ENCODE results near the gene RCCD1. TPM values are rescaled to one million over a fixed set of nuclear protein-coding genes. Genes with fewer than 3 reads are reported as not detected.
A peak's percentile ranks its signal among the peaks of the same experiment; 100 is the strongest.

The RCCD1 gene
- total and polyA plus RNA-seq, 9 of the 15 experiments (the other 6 are each of a cell fraction or from before 2014, with no cell fraction given): 11.1 to 51.4 (median 24.7) TPM

DNA sequence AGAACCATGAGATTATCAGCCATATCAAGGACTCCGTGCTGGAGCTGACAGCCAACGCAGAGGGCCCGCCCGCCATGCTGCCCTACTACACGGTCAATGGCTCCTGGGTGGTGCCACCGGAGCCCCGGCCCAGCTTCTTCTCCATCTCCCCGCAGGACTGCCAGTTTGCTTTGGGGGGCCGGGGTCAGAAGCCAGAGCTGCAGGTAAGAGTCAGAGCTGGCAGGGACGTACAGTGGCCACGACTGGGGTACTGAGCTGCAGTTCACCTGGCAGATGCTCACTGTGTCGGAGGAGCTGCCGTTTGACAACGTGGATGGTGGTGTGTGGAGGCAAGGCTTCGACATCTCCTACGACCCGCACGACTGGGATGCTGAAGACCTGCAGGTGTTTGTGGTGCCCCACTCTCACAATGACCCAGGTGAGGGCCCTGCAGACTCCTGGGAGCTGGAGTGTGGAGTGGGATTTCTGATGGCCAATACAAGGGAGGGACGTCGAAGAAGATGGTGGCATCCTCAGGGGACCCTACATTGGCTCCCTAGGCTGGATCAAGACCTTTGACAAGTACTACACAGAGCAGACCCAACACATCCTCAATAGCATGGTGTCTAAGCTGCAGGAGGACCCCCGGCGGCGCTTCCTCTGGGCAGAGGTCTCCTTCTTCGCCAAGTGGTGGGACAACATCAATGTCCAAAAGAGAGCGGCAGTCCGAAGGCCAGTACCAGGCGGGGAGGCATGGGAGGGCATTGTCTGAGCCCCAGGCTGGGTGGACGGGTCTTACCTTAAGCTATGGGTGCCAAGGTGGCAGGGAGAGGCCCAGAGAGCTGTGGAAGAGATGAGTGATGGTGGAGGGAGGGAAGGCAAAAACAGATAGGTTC is 49.1 kb upstream of the RCCD1 start (continued):
- TF ChIP-seq LEF1 (IDR thresholded peaks at IDR 0.05) (no peak), MCM7 (IDR thresholded peaks at IDR 0.05) (no peak), NCOA4 (IDR thresholded peaks at IDR 0.05; ENCODE audit: partially characterized antibody) (no peak), SMARCA5 (IDR thresholded peaks at IDR 0.05) (no peak)

DNA sequence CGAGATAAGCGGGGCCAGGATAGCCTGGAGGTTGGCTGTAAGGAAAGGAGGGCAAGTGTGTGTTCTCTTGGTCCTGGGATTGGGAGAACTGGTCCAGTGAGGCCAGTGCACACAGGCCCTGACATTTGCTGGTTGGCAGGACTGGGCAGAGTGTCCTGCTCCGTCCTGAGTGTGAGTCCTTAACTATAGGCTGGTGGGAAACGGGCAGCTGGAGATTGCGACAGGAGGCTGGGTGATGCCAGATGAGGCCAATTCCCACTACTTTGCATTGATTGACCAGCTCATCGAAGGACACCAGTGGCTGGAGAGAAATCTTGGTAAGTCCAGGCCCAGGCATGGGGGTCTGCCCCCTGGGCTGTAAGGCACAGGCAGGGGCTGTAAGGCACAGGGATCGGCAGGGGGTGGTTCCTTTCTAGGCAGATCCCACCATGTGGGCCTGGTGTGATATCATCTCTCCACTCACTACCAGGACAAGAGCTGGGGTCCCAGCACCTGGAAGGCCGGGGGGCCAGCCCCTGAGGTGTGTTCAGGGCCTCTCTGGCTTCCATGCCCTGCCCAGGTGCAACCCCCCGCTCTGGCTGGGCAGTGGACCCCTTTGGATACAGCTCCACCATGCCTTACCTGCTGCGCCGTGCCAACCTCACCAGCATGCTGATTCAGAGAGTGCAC is 48.4 kb upstream of the RCCD1 start:
- ChIA-PET POLR2A (interaction anchor here (0.6 to 7.0 kb wide), 6 partner anchors 9 to 129 kb away, joined by 3 to 70 read pairs (median 6); partner anchors contain the start of genes HDDC3 and UNC45A), CTCF (ENCODE audit: low intra/inter-chr PET ratio) (no interaction called here)
- Histone ChIP-seq H3K9me1 (ENCODE audit: control insufficient read depth, insufficient read depth, low read length) (peaks cover 4% of the 10 kb centered on the region), H3K79me2 (ENCODE audit: control insufficient read depth, insufficient read depth, low read length) (peaks cover 52% of the 10 kb centered on the region), H3K27ac (ENCODE audit: extremely low read depth, low read depth, low read length) (no peak overlapping the region; the same call in 2 of the 3 replicates), H3K4me2 (ENCODE audit: insufficient read depth, low read length) (peak overlapping the region; percentile 15; the same call in 1 of the 2 replicates), H3K4me1 (replicated peaks in 1 of 2; ENCODE audit: control insufficient read depth in 2 of 2, insufficient read depth in 2 of 2, low read length in 2 of 2) (peaks cover 14 to 57% of the 10 kb centered on the region in 2 experiments; a peak in 4 of 5 replicates), H3K9me3 (replicated peaks; ENCODE audit: control insufficient read depth, insufficient read depth, low read depth, low read length) (no peaks in the 10 kb centered on the region), H3K9ac (ENCODE audit: insufficient read depth in 1 of 2, low read depth in 2 of 2, low read length in 2 of 2) (peak overlapping the region in 1 of 2 experiments; percentile 86; a peak in 2 of 4 replicates), H2AFZ (ENCODE audit: low read depth, low read length) (no peak overlapping the region), H4K20me1 (replicated peaks; ENCODE audit: control insufficient read depth, insufficient read depth, low read length) (no peaks in the 10 kb centered on the region), H3K36me3 (ENCODE audit: control insufficient read depth, insufficient read depth, low read length) (peaks cover 68% of the 10 kb centered on the region), H3K27me3 (ENCODE audit: control insufficient read depth in 2 of 2, insufficient read depth in 2 of 2, low read length in 2 of 2) (no peaks in the 10 kb centered on the region), H3K4me3 (no peak overlapping the region)
- DNase-seq (ENCODE audit: extremely low read depth in 1 of 4, low spot score in 3 of 4) (no peak), FAIRE-seq (no peak), ATAC-seq (no peak)
- WGBS (ENCODE audit: insufficient coverage, low coverage, missing lambda C conversion rate): 95% methylated on average over 11 of the region's 11 CpGs
- in situ Hi-C loops (cut with MboI): no loop called here
- BruUV-seq (replicated peaks): no TSS peak
- TF ChIP-seq LARP7 (IDR thresholded peaks at IDR 0.05): no peak
- TF ChIP-seq ZNF124 (CRISPR knock-in tag; IDR thresholded peaks at IDR 0.05): no peak
- peak; percentile 27; the same call in 1 of the 2 replicates for TF ChIP-seq POLR2G (IDR thresholded peaks at IDR 0.05; ENCODE audit: low read depth, low read length)
- peak; percentile 29; the same call in 1 of the 2 replicates for TF ChIP-seq ZFX (CRISPR knock-in tag; IDR thresholded peaks at IDR 0.05)
- TF ChIP-seq CEBPG (CRISPR knock-in tag; IDR thresholded peaks at IDR 0.05): no peak
- no peak for TF ChIP-seq CEBPG (tag; conservative IDR thresholded peaks at IDR 0.05 in 1 of 2, IDR thresholded peaks at IDR 0.05 in 1 of 2)
- TF ChIP-seq BRCA1 (IDR thresholded peaks at IDR 0.05): no peak
- 0 out of 2 replicates have a peak, but pooled peaks have one; percentile 40 for TF ChIP-seq BRCA1 (CRISPR knock-in tag; IDR thresholded peaks at IDR 0.05)
- intact Hi-C loops (cut with micrococcal nuclease): no loop called here

Data from K562 (cell line).